ENCODE data around the gene TBC1D5.
"Not testable (repeated sequence)": the region's sequence is repeated elsewhere in the genome, so short reads cannot be mapped to it uniquely, and the experiment has no call there.

TBC1D5 gene

GRCh38 chr3:17742102-17742879 is at the start of gene TBC1D5:
Gene TBC1D5 (minus strand): TSS chr3:17742631. CDS start chr3:17508570, 234,061 bp downstream.
- peak; percentile 99 for DNase-seq

- no peak for DNase-seq
Observed at GRCh38 chr3:17783426-17783825, 41.0 kb upstream of the TBC1D5 start.

GRCh38 chr3:17782751-17783150 is 40.3 kb upstream of the TBC1D5 start:
- DNase-seq, result no peak

GRCh38 chr3:17780369-17780768 is 37.9 kb upstream of the TBC1D5 start:
- not testable (repeated sequence) for DNase-seq

GRCh38 chr3:17779304-17780250 is 37.1 kb upstream of the TBC1D5 start:
- DNase-seq, result peak; percentile 57

GRCh38 chr3:17777326-17777725 is 34.9 kb upstream of the TBC1D5 start:
- DNase-seq, result not testable (repeated sequence)

GRCh38 chr3:17775073-17775472 is 32.6 kb upstream of the TBC1D5 start:
- no peak for DNase-seq

- DNase-seq, result peak; percentile 79
Observed at GRCh38 chr3:17774180-17774910, 31.9 kb upstream of the TBC1D5 start.

- DNase-seq, result no peak
Observed at GRCh38 chr3:17772556-17772955, 30.1 kb upstream of the TBC1D5 start.

- DNase-seq, result no peak
Observed at GRCh38 chr3:17771177-17772017, 29.0 kb upstream of the TBC1D5 start.

GRCh38 chr3:17770682-17771081 is 28.3 kb upstream of the TBC1D5 start:
- DNase-seq, result no peak

- no peak for DNase-seq
Observed at GRCh38 chr3:17765819-17766472, 23.5 kb upstream of the TBC1D5 start.

GRCh38 chr3:17761563-17761962 is 19.1 kb upstream of the TBC1D5 start:
- no peak for DNase-seq

GRCh38 chr3:17759901-17760300 is 17.5 kb upstream of the TBC1D5 start:
- DNase-seq, result no peak

- no peak for DNase-seq
Observed at GRCh38 chr3:17755836-17756235, 13.4 kb upstream of the TBC1D5 start.

GRCh38 chr3:17753632-17753992 is 11.2 kb upstream of the TBC1D5 start:
- DNase-seq, result no peak

GRCh38 chr3:17752876-17753631 is 10.6 kb upstream of the TBC1D5 start:
- no peak for DNase-seq

- no peak for DNase-seq
Observed at GRCh38 chr3:17752436-17752835, 10.0 kb upstream of the TBC1D5 start.

- no peak for DNase-seq
Observed at GRCh38 chr3:17749705-17750293, 7.4 kb upstream of the TBC1D5 start.

GRCh38 chr3:17749281-17749680 is 6.8 kb upstream of the TBC1D5 start:
- no peak for DNase-seq

- no peak for DNase-seq
Observed at GRCh38 chr3:17747890-17748247, 5.4 kb upstream of the TBC1D5 start.

Data from GDM1 (cell line).